ENCODE data around the gene TRUB1. TPM values are rescaled to one million over a fixed set of nuclear protein-coding genes. Genes with fewer than 3 reads are reported as not detected.

The TRUB1 gene
- total RNA-seq, 1 experiment from 2014 or later = 22.9 TPM

- Histone ChIP-seq H3K27me3 (ENCODE audit: control insufficient read depth, insufficient read depth, low read length) (no peaks in the 10 kb centered on the region), H3K4me3 (ENCODE audit: insufficient read depth, low read depth, low read length) (no peak overlapping the region), H3K36me3 (replicated peaks; ENCODE audit: control insufficient read depth, insufficient read depth, low read length) (peaks cover 1% of the 10 kb centered on the region)
- DNase-seq = no peak
Observed at GRCh38 chr10:114975091-114975490, 37.1 kb downstream of the TRUB1 start.

- no peak for DNase-seq
- Histone ChIP-seq H3K36me3 (replicated peaks; ENCODE audit: control insufficient read depth, insufficient read depth, low read length) (peaks cover 1% of the 10 kb centered on the region), H3K27me3 (ENCODE audit: control insufficient read depth, insufficient read depth, low read length) (no peaks in the 10 kb centered on the region), H3K4me3 (ENCODE audit: insufficient read depth, low read depth, low read length) (no peak overlapping the region)
Observed at GRCh38 chr10:114982989-114983388, 45.0 kb downstream of the TRUB1 start.

DNA sequence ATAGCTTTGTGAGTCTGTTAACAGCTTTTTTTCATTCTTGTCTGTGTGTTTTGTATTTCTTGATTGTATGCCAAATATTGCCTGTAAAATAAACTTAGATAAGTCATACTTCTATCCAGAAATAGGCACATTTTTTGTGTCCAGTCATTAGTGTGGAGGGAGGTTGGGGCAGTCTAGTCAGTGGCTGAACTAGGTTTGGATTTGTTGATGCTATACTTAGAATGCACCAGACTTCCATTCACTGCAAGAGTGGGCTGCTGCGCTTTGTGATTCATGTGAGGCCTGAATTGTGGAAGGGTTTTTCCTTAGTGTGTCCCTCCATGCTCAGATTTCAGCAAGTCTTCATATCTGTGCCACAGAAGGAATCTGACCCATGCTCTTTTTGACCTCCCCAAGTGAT is 50.0 kb downstream of the TRUB1 start:
- Histone ChIP-seq H3K27me3 (ENCODE audit: control insufficient read depth, insufficient read depth, low read length) (no peaks in the 10 kb centered on the region), H3K4me3 (ENCODE audit: insufficient read depth, low read depth, low read length) (no peak overlapping the region), H3K36me3 (replicated peaks; ENCODE audit: control insufficient read depth, insufficient read depth, low read length) (peaks cover 1% of the 10 kb centered on the region; the same call in 1 of the 2 replicates)
- no peak for DNase-seq

GRCh38 chr10:114990586-114990985 is 52.6 kb downstream of the TRUB1 start:
- no peak overlapping the region for H3K4me3 ChIP-seq (ENCODE audit: insufficient read depth, low read depth, low read length)
- no peaks in the 10 kb centered on the region for H3K27me3 ChIP-seq (ENCODE audit: control insufficient read depth, insufficient read depth, low read length)
- no peaks in the 10 kb centered on the region for H3K36me3 ChIP-seq (replicated peaks; ENCODE audit: control insufficient read depth, insufficient read depth, low read length)
- no peak for DNase-seq

DNA sequence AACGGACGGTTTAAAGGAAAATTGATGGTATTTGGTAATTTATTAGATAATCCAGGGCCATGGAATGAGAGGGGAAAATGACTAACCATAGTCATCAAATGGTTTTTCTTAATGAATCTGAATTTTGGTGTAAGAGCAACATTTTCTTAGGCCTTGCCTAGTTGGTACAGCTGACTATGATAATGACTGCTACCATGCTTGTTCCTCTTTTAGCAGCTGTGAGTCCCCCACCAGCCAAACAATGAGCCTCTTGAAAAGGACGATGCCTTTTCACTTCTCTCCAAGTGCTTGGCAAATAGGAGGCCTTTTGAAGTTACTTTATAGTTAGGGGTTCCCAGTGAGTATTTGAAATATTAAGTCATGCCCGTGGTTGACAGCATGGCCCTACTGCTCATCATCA is 53.0 kb downstream of the TRUB1 start:
- no peaks in the 10 kb centered on the region for H3K27me3 ChIP-seq (ENCODE audit: control insufficient read depth, insufficient read depth, low read length)
- no peaks in the 10 kb centered on the region for H3K36me3 ChIP-seq (replicated peaks; ENCODE audit: control insufficient read depth, insufficient read depth, low read length)
- no peak overlapping the region for H3K4me3 ChIP-seq (ENCODE audit: insufficient read depth, low read depth, low read length)
- no peak for DNase-seq

DNA sequence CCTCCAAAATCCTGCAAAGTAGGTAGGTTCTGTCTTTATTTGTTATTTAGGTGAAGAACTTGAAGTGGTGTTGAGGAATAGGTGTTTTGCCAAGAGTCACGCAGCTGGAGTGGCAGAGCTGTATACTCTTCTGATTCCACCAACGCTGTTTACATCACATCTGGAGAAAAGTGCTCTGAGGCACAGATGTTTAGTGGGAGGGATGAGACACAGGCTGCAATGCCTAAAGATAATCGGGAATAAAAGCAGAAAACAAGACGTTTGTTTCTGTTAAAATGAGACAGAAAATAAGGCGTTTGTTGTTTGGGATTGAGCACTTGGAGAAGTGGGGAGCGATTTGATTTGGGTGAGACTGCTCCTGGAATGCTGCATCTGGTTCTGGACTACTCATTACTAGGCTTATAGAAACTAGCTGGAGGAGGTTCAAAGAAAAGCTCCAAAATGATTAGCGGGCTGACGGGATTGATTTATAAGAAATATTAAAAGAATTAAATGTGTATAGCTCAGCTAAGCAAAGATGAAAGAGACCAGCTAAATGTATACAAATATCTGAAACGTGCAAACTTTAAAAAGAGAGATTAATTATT is 54.3 kb downstream of the TRUB1 start:
- Histone ChIP-seq H3K36me3 (replicated peaks; ENCODE audit: control insufficient read depth, insufficient read depth, low read length) (no peaks in the 10 kb centered on the region), H3K27me3 (ENCODE audit: control insufficient read depth, insufficient read depth, low read length) (no peaks in the 10 kb centered on the region), H3K4me3 (ENCODE audit: insufficient read depth, low read depth, low read length) (no peak overlapping the region)
- DNase-seq = no peak

GRCh38 chr10:114995468-114996247 is 57.7 kb downstream of the TRUB1 start:
- no peak overlapping the region for H3K4me3 ChIP-seq (ENCODE audit: insufficient read depth, low read depth, low read length)
- H3K27me3 ChIP-seq (ENCODE audit: control insufficient read depth, insufficient read depth, low read length) = no peaks in the 10 kb centered on the region
- H3K36me3 ChIP-seq (replicated peaks; ENCODE audit: control insufficient read depth, insufficient read depth, low read length) = no peaks in the 10 kb centered on the region
- no peak for DNase-seq

- DNase-seq = no peak
- Histone ChIP-seq H3K4me3 (ENCODE audit: insufficient read depth, low read depth, low read length) (no peak overlapping the region), H3K36me3 (replicated peaks; ENCODE audit: control insufficient read depth, insufficient read depth, low read length) (no peaks in the 10 kb centered on the region), H3K27me3 (ENCODE audit: control insufficient read depth, insufficient read depth, low read length) (no peaks in the 10 kb centered on the region)
Observed at GRCh38 chr10:114996542-114996941, 58.5 kb downstream of the TRUB1 start.

DNA sequence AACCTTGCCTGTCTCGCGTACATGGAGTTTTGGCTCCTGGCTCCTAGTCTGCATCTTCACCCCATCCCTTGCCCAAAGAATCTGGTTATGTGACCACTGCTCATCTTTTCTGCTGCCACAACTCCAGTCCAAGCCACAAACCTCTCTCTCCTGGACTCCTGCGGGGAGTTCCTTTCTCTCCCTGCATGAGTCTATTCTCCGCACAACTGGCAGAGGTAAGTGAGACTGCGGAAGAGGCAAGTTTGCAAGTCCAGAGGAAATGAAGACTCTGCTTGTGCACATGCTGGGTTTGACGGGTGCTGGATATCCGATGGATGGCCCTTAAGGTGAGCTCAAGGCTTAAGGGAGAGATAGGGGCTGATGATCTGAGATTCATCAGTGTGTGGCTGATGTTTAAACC is 61.0 kb downstream of the TRUB1 start:
- no peaks in the 10 kb centered on the region for H3K27me3 ChIP-seq (ENCODE audit: control insufficient read depth, insufficient read depth, low read length)
- H3K4me3 ChIP-seq (ENCODE audit: insufficient read depth, low read depth, low read length) = no peak overlapping the region
- no peaks in the 10 kb centered on the region for H3K36me3 ChIP-seq (replicated peaks; ENCODE audit: control insufficient read depth, insufficient read depth, low read length)
- no peak for DNase-seq

DNA sequence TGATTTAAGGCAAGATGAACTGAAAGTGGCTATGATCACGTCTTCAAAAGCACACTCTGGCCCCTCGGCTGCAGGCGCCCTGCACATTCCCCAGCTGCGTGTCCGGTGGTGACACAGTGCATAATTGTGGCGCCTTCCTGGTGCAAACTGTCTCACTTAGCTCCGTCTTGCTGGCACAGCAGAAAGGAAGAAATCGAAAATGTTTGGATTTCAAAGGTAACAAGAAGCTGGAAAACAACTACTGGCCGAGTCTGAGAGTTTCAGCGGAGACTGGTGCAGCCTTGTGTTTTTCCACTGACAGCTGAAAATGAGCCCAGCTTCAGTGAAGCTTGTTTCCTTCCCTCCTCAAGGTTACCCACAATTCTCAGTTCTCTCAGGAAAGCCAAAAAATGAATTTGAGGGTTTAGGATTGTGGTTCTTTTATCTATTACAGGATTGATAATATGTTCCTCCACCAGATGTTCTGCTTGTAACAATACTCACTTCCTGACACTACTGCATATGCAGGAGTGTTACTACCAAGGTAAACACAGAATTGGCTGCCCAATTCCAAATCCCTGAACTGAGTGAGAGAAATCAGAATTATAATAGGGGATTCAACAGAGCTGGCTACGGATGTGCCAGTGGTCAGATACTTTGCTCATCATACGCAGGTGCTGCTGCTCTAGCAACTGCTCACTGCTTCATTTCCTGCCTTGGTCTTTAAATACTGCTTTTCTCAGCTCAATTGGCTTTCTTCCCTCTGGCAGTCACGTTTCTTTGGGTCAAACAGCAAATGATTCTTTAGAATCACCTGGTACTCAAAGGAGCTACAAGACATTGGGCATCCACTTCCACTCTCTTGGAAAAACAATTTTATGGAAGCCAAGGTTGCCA is 63.7 kb downstream of the TRUB1 start:
- Histone ChIP-seq H3K36me3 (replicated peaks; ENCODE audit: control insufficient read depth, insufficient read depth, low read length) (no peaks in the 10 kb centered on the region), H3K27me3 (ENCODE audit: control insufficient read depth, insufficient read depth, low read length) (no peaks in the 10 kb centered on the region), H3K4me3 (ENCODE audit: insufficient read depth, low read depth, low read length) (no peak overlapping the region)
- DNase-seq = no peak

GRCh38 chr10:115003396-115003795 is 65.4 kb downstream of the TRUB1 start:
- Histone ChIP-seq H3K27me3 (ENCODE audit: control insufficient read depth, insufficient read depth, low read length) (no peaks in the 10 kb centered on the region), H3K36me3 (replicated peaks; ENCODE audit: control insufficient read depth, insufficient read depth, low read length) (no peaks in the 10 kb centered on the region), H3K4me3 (ENCODE audit: insufficient read depth, low read depth, low read length) (no peak overlapping the region)
- no peak for DNase-seq

- no peaks in the 10 kb centered on the region for H3K36me3 ChIP-seq (replicated peaks; ENCODE audit: control insufficient read depth, insufficient read depth, low read length)
- DNase-seq = no peak
- H3K27me3 ChIP-seq (ENCODE audit: control insufficient read depth, insufficient read depth, low read length) = no peaks in the 10 kb centered on the region
- H3K4me3 ChIP-seq (ENCODE audit: insufficient read depth, low read depth, low read length) = no peak overlapping the region
Observed at GRCh38 chr10:115004236-115004862, 66.4 kb downstream of the TRUB1 start.

- H3K27me3 ChIP-seq (ENCODE audit: control insufficient read depth, insufficient read depth, low read length) = no peaks in the 10 kb centered on the region
- H3K4me3 ChIP-seq (ENCODE audit: insufficient read depth, low read depth, low read length) = no peak overlapping the region
- DNase-seq = no peak
- H3K36me3 ChIP-seq (replicated peaks; ENCODE audit: control insufficient read depth, insufficient read depth, low read length) = no peaks in the 10 kb centered on the region
Observed at GRCh38 chr10:115005771-115006170, 67.8 kb downstream of the TRUB1 start.

- Histone ChIP-seq H3K27me3 (ENCODE audit: control insufficient read depth, insufficient read depth, low read length) (no peaks in the 10 kb centered on the region), H3K36me3 (replicated peaks; ENCODE audit: control insufficient read depth, insufficient read depth, low read length) (no peaks in the 10 kb centered on the region), H3K4me3 (ENCODE audit: insufficient read depth, low read depth, low read length) (no peak overlapping the region)
- DNase-seq = no peak
Observed at GRCh38 chr10:115018185-115018931, 80.4 kb downstream of the TRUB1 start.
